SK-N-SH treated with all-trans-retinoic acid at 6 μM for 48 hours (cell line): ENCODE measurements around the gene KRTAP4-6.

Source experiments
- CREB5 ChIP-seq: fragments of 250-450 bp; sonication (Bioruptor Pico); IDR thresholded peaks from 2 replicates; pipeline ENCODE4 v1.5.1; 2020; ENCODE audit warnings: low read depth, mild to moderate bottlenecking, moderate library complexity
- CSDC2 ChIP-seq: fragments of 250-450 bp; sonication (Bioruptor Pico); IDR thresholded peaks from 2 replicates; pipeline ENCODE4 v1.5.0; 2020; ENCODE audit warnings: mild to moderate bottlenecking, moderate library complexity
- ESRRG ChIP-seq: fragments of 250-450 bp; sonication (Bioruptor Pico); IDR thresholded peaks from 2 replicates; pipeline ENCODE4 v1.6.1; 2021; ENCODE audit warnings: mild to moderate bottlenecking
- ZC3H10 ChIP-seq: fragments of 250-450 bp; sonication (Bioruptor Pico); IDR thresholded peaks from 2 replicates; pipeline ENCODE4 v1.5.1; 2021; ENCODE audit warnings: mild to moderate bottlenecking, moderate library complexity
- ZFP30 ChIP-seq: fragments of 450-650 bp; formaldehyde crosslinking; IDR thresholded peaks from 2 replicates; pipeline ENCODE4 v1.5.0; 2022; ENCODE audit warnings: mild to moderate bottlenecking, moderate library complexity
- TF ChIP-seq, protein P1 (sequence below): fragments of 250-450 bp; sonication (Bioruptor Pico); IDR thresholded peaks from 2 replicates; pipeline ENCODE4 v1.8.0; 2020; ENCODE audit warnings: mild to moderate bottlenecking, moderate library complexity, borderline replicate concordance
- TF ChIP-seq, protein P2 (sequence below): fragments of 250-450 bp; sonication (Bioruptor Pico); IDR thresholded peaks from 2 replicates; pipeline ENCODE4 v1.8.0; 2021; ENCODE audit warnings: low read depth, mild to moderate bottlenecking, moderate library complexity, borderline replicate concordance

- TF ChIP-seq CREB5 (CRISPR knock-in tag) (no peak), ZFP30 (CRISPR knock-in tag) (no peak), CSDC2 (CRISPR knock-in tag) (no peak), ZC3H10 (CRISPR knock-in tag) (no peak), ESRRG (no peak)
- TF ChIP-seq, protein P1, sequence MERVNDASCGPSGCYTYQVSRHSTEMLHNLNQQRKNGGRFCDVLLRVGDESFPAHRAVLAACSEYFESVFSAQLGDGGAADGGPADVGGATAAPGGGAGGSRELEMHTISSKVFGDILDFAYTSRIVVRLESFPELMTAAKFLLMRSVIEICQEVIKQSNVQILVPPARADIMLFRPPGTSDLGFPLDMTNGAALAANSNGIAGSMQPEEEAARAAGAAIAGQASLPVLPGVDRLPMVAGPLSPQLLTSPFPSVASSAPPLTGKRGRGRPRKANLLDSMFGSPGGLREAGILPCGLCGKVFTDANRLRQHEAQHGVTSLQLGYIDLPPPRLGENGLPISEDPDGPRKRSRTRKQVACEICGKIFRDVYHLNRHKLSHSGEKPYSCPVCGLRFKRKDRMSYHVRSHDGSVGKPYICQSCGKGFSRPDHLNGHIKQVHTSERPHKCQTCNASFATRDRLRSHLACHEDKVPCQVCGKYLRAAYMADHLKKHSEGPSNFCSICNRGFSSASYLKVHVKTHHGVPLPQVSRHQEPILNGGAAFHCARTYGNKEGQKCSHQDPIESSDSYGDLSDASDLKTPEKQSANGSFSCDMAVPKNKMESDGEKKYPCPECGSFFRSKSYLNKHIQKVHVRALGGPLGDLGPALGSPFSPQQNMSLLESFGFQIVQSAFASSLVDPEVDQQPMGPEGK (CRISPR knock-in tag), result no peak
- TF ChIP-seq, protein P2, sequence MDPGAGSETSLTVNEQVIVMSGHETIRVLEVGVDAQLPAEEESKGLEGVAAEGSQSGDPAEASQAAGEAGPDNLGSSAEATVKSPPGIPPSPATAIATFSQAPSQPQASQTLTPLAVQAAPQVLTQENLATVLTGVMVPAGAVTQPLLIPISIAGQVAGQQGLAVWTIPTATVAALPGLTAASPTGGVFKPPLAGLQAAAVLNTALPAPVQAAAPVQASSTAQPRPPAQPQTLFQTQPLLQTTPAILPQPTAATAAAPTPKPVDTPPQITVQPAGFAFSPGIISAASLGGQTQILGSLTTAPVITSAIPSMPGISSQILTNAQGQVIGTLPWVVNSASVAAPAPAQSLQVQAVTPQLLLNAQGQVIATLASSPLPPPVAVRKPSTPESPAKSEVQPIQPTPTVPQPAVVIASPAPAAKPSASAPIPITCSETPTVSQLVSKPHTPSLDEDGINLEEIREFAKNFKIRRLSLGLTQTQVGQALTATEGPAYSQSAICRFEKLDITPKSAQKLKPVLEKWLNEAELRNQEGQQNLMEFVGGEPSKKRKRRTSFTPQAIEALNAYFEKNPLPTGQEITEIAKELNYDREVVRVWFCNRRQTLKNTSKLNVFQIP (CRISPR knock-in tag), result no peak
Observed at GRCh38 chr17:41107941-41108450, 32.3 kb downstream of the KRTAP4-6 start.
